Fibroblast of lung (primary cell): ENCODE data around the gene PIN1.

ENCODE experiments used
- CTCF ChIP-seq, 2 donors: IDR thresholded peaks in 1 of 2; conservative IDR thresholded peaks in 1 of 2; 1 replicate in 1 of 2; 2 replicates in 1 of 2; pipeline ENCODE4 v1.5.1; 2011 to 2012; ENCODE audit warnings: low read length in 2 of 2, control low read depth in 1 of 2, inconsistent platforms in 1 of 2, low read depth in 1 of 2, mild to moderate bottlenecking in 1 of 2
- EZH2 ChIP-seq: IDR thresholded peaks from 2 replicates; pipeline ENCODE4 v1.5.1; 2012; ENCODE audit warnings: low read length, control low read depth, mild to moderate bottlenecking; ENCODE audit errors: missing control alignments

GRCh38 chr19:9849791-9850190 is 14.7 kb downstream of the PIN1 start:
- TF ChIP-seq CTCF (conservative IDR thresholded peaks at IDR 0.05 in 1 of 2, IDR thresholded peaks at IDR 0.05 in 1 of 2; ENCODE audit: low read depth in 1 of 2, low read length in 2 of 2), result no peak
- TF ChIP-seq EZH2, result no peak
